CD14-positive monocyte (primary cell): Measurements from ENCODE around the gene RNF187. TPM values are rescaled to one million over a fixed set of nuclear protein-coding genes. Genes with fewer than 3 reads are reported as not detected.

Source experiments
- DNase-seq, 3 donors: peaks; one replicate each; pipeline ENCODE4 v3.0.0-alpha.2; 2011 to 2022
- H2AFZ ChIP-seq: 2 replicates; pipeline ENCODE4 v1.6.0; 2012; ENCODE audit warnings: mild to moderate bottlenecking, low read depth, low read length, inconsistent platforms; ENCODE audit not compliant: insufficient read depth, poor library complexity, severe bottlenecking
- H3K27ac ChIP-seq, 2 donors: 1 replicate in 1 of 2; 2 replicates in 1 of 2; pipeline ENCODE4 v1.5.1; 2012 to 2013; ENCODE audit warnings: low read length in 2 of 2, control low read depth in 1 of 2, inconsistent platforms in 1 of 2, low read depth in 1 of 2, mild to moderate bottlenecking in 1 of 2
- H3K27me3 ChIP-seq, 2 donors: one replicate each; pipeline versions ENCODE4 v1.6.0 to v1.6.1; 2011 to 2013; ENCODE audit warnings: low read length in 2 of 2; ENCODE audit not compliant: control insufficient read depth in 2 of 2, insufficient read depth in 2 of 2
- H3K36me3 ChIP-seq, 2 donors: replicated peaks in 1 of 2; 1 replicate in 1 of 2; 2 replicates in 1 of 2; pipeline versions ENCODE4 v1.5.1 to v1.6.1; 2012 to 2013; ENCODE audit warnings: low read length in 2 of 2, control low read depth in 1 of 2, inconsistent platforms in 1 of 2, mild to moderate bottlenecking in 1 of 2; ENCODE audit not compliant: insufficient read depth in 2 of 2, control insufficient read depth in 1 of 2
- H3K4me1 ChIP-seq, 2 donors: 1 replicate in 1 of 2; 2 replicates in 1 of 2; pipeline versions ENCODE4 v1.5.1 to v1.6.1; 2012 to 2013; ENCODE audit warnings: low read length in 2 of 2, control low read depth in 1 of 2, inconsistent platforms in 1 of 2, mild to moderate bottlenecking in 1 of 2, moderate library complexity in 1 of 2; ENCODE audit not compliant: insufficient read depth in 2 of 2, control insufficient read depth in 1 of 2
- H3K4me2 ChIP-seq: replicated peaks from 2 replicates; pipeline ENCODE3; 2012; ENCODE audit warnings: low read length, moderate library complexity, mild to moderate bottlenecking; ENCODE audit not compliant: poor library complexity, severe bottlenecking; ENCODE audit errors: extremely low read depth
- H3K4me3 ChIP-seq, 3 experiments: fragments of 200-600 bp in 1 of 3; sonication (generic) in 1 of 3; replicated peaks in 1 of 3; 1 replicate in 2 of 3; 2 replicates in 1 of 3; pipeline ENCODE4 v1.5.1; 2011 to 2013; ENCODE audit warnings: low read length in 3 of 3, mild to moderate bottlenecking in 3 of 3, control low read depth in 2 of 3, low read depth in 2 of 3, inconsistent platforms in 1 of 3, moderate library complexity in 1 of 3
- H3K79me2 ChIP-seq: 2 replicates; pipeline ENCODE4 v1.6.0; 2012; ENCODE audit warnings: mild to moderate bottlenecking, control low read depth, inconsistent platforms, low read length, moderate library complexity; ENCODE audit not compliant: insufficient read depth
- H3K9ac ChIP-seq: 2 replicates; pipeline ENCODE4 v1.6.0; 2017; ENCODE audit warnings: low read length, mild to moderate bottlenecking; ENCODE audit not compliant: insufficient read depth, poor library complexity, severe bottlenecking
- H3K9me3 ChIP-seq, 2 donors: replicated peaks in 1 of 2; 1 replicate in 1 of 2; 2 replicates in 1 of 2; pipeline versions ENCODE4 v1.5.1 to v1.6.1; 2012 to 2013; ENCODE audit warnings: low read length in 2 of 2, control low read depth in 1 of 2; ENCODE audit not compliant: control insufficient read depth in 1 of 2, insufficient read depth in 1 of 2
- H4K20me1 ChIP-seq: 2 replicates; pipeline ENCODE4 v1.6.0; 2012; ENCODE audit warnings: mild to moderate bottlenecking, low read length, control low read depth, moderate library complexity; ENCODE audit not compliant: insufficient read depth
- H3K27ac Mint-ChIP-seq, 7 donors: one replicate each; pipeline ENCODE4 v1.8.0; 2020; ENCODE audit warnings: mild to moderate bottlenecking in 7 of 7, mixed read lengths in 7 of 7, moderate library complexity in 6 of 7, inconsistent platforms in 2 of 7
- H3K27me3 Mint-ChIP-seq, 3 donors: one replicate each; pipeline ENCODE4 v1.8.0; 2021 to 2022; ENCODE audit warnings: low read depth in 3 of 3, mild to moderate bottlenecking in 3 of 3, mixed read lengths in 3 of 3, moderate library complexity in 3 of 3, inconsistent platforms in 1 of 3
- H3K36me3 Mint-ChIP-seq, 2 donors: one replicate each; pipeline ENCODE4 v1.8.0; 2020; ENCODE audit warnings: mixed read lengths in 2 of 2, inconsistent platforms in 1 of 2, mild to moderate bottlenecking in 1 of 2
- H3K4me1 Mint-ChIP-seq: one replicate; pipeline ENCODE4 v1.8.0; 2020; ENCODE audit warnings: mild to moderate bottlenecking, mixed read lengths
- H3K4me3 Mint-ChIP-seq, 2 donors: one replicate each; pipeline ENCODE4 v1.8.0; 2020; ENCODE audit warnings: mild to moderate bottlenecking in 2 of 2, mixed read lengths in 2 of 2, moderate library complexity in 1 of 2
- H3K9me3 Mint-ChIP-seq, 7 donors: one replicate each; pipeline ENCODE4 v1.8.0; 2020 to 2022; ENCODE audit warnings: mixed read lengths in 7 of 7, mild to moderate bottlenecking in 6 of 7, moderate library complexity in 6 of 7, inconsistent platforms in 2 of 7
- CTCF ChIP-seq: fragments of 200-600 bp; IDR thresholded peaks from one replicate; pipeline ENCODE4 v1.8.0; 2022; ENCODE audit warnings: antibody characterized with exemption, mild to moderate bottlenecking
- WGBS: methylation state at CpG from one replicate; pipeline ENCODE4 v1.1.5; 2013; ENCODE audit warnings: missing lambda C conversion rate; ENCODE audit not compliant: insufficient coverage; 5-methylcytosine and 5-hydroxymethylcytosine counted together
- intact Hi-C, 2 donors: fragments of 100-400 bp; cut with micrococcal nuclease; formaldehyde crosslinking; loops; one replicate each; pipeline versions ENCODE4 v1.15.0 to v1.15.1; 2023
- polyA plus RNA-seq, 3 donors: library from polyadenylated mRNA; depleted of rRNA in 1 of 3; unstranded in 2 of 3; stranded (reverse) in 1 of 3; fragments of 300-500 nt in 2 of 3; fragments of >200 nt in 1 of 3; fragmentation: Illumina TruSeq in 2 of 3; gene quantifications; 1 replicate in 2 of 3; 2 replicates in 1 of 3; pipeline ENCODE4 v1.2.3, GENCODE V29; 2012 to 2021

The RNF187 gene
- polyA plus RNA-seq, 3 donors, result 5.9 to 27.6 (median 24.6) TPM

- H3K36me3 ChIP-seq, result peaks cover 16 to 28% of the 10 kb centered on the region in 2 donors
- DNase-seq, result peak; percentile 59 to 85 (median 70)
- H3K27me3 ChIP-seq, result no peaks in the 10 kb centered on the region
- Mint-ChIP-seq H3K9me3 (peaks cover 0 to 3% (median 0%) of the 10 kb centered on the region in 7 donors), H3K4me1 (peaks cover 37% of the 10 kb centered on the region), H3K27ac (peak overlapping the region; percentile 99 to 100 (median 100)), H3K36me3 (peaks cover 18 to 30% of the 10 kb centered on the region in 2 donors), H3K27me3 (peaks cover 2 to 12% (median 8%) of the 10 kb centered on the region in 3 donors), H3K4me3 (peak overlapping the region; percentile 87 to 94)
- under 1% methylated on average over 50 of the region's 60 CpGs for WGBS
- H3K79me2 ChIP-seq, result peaks cover 18% of the 10 kb centered on the region
- H3K27ac ChIP-seq, result peak overlapping the region; percentile 97 to 99
- H3K9ac ChIP-seq, result peak overlapping the region; percentile 97
- TF ChIP-seq CTCF, result no peak
- intact Hi-C loops, result loop anchor here (5.0 to 10.0 kb wide), 3 partner anchors 79 to 1138 kb away; partner anchors contain the start of genes TAF5L (in 1 of the 2), TRIM11 (in 1 of the 2) and URB2 (in 1 of the 2)
- no peaks in the 10 kb centered on the region for H3K9me3 ChIP-seq
- H3K4me2 ChIP-seq, result peak overlapping the region; percentile 75
- peaks cover 30 to 44% of the 10 kb centered on the region in 2 donors for H3K4me1 ChIP-seq
- peak overlapping the region; percentile 67 to 84 (median 82) for H3K4me3 ChIP-seq
- peak overlapping the region; percentile 90 for H2AFZ ChIP-seq
- peaks cover 10% of the 10 kb centered on the region for H4K20me1 ChIP-seq
Observed at GRCh38 chr1:228486596-228487335, 416 bp upstream of the RNF187 start.

- WGBS, result 56% methylated on average over 16 of the region's 18 CpGs
- H3K9me3 Mint-ChIP-seq, result peaks cover 0 to 3% (median 0%) of the 10 kb centered on the region in 7 donors
- Histone ChIP-seq H3K36me3 (peaks cover 23 to 40% of the 10 kb centered on the region in 2 donors), H4K20me1 (peaks cover 23% of the 10 kb centered on the region), H3K4me3 (peak overlapping the region; percentile 47 to 84 (median 82)), H3K27ac (peak overlapping the region in 1 of 2 donors; percentile 99), H2AFZ (peak overlapping the region; percentile 66), H3K9me3 (no peaks in the 10 kb centered on the region), H3K4me1 (peaks cover 30 to 44% of the 10 kb centered on the region in 2 donors), H3K4me2 (peak overlapping the region; percentile 75), H3K79me2 (peaks cover 18% of the 10 kb centered on the region), H3K9ac (peak overlapping the region; percentile 97), H3K27me3 (no peaks in the 10 kb centered on the region)
- H3K27me3 Mint-ChIP-seq, result peaks cover 2 to 9% (median 5%) of the 10 kb centered on the region in 3 donors
- H3K27ac Mint-ChIP-seq, result peak overlapping the region; percentile 56 to 88 (median 71)
- H3K4me1 Mint-ChIP-seq, result peaks cover 37% of the 10 kb centered on the region
- H3K4me3 Mint-ChIP-seq, result peak overlapping the region; percentile 82 to 86
- intact Hi-C loops, result loop anchor here (5.0 to 10.0 kb wide), 3 partner anchors 81 to 1137 kb away; partner anchors contain the start of genes TAF5L (in 1 of the 2), TRIM11 (in 1 of the 2) and URB2 (in 1 of the 2)
- no peak for DNase-seq
- no peak for TF ChIP-seq CTCF
- H3K36me3 Mint-ChIP-seq, result peaks cover 27 to 45% of the 10 kb centered on the region in 2 donors
Observed at GRCh38 chr1:228488125-228488817, 1.1 kb downstream of the RNF187 start.
